Esophagus muscularis mucosa (tissue), 4 donors: ENCODE data around the gene THRB. TPM values are rescaled to one million over a fixed set of nuclear protein-coding genes. Genes with fewer than 3 reads are reported as not detected.

Source experiments
- DNase-seq: peaks from one replicate; pipeline ENCODE4 v3.0.0-alpha.2; 2017; ENCODE audit errors: extremely low spot score
- H3K27ac ChIP-seq, 4 donors: fragments of 200-600 bp; sonication (generic); replicated peaks in 1 of 4; 1 replicate in 3 of 4; 2 replicates in 1 of 4; pipeline ENCODE4 v1.5.1; 2016 to 2019; ENCODE audit warnings: mild to moderate bottlenecking in 1 of 4
- H3K27me3 ChIP-seq, 4 donors: fragments of 200-600 bp; sonication (generic); one replicate each; pipeline versions ENCODE4 v1.5.1 to v1.6.0; 2016 to 2019
- H3K36me3 ChIP-seq, 4 donors: fragments of 200-600 bp; sonication (generic); one replicate each; pipeline ENCODE4 v1.5.1; 2016 to 2019
- H3K4me1 ChIP-seq, 4 donors: fragments of 200-600 bp; sonication (generic); one replicate each; pipeline ENCODE4 v1.5.1; 2016 to 2019
- H3K4me3 ChIP-seq, 4 donors: fragments of 200-600 bp; sonication (generic); 1 replicate in 2 of 4; 2 replicates in 2 of 4; pipeline ENCODE4 v1.5.1; 2016 to 2019; ENCODE audit warnings: mild to moderate bottlenecking in 4 of 4, moderate library complexity in 1 of 4
- H3K9me3 ChIP-seq, 4 donors: fragments of 200-600 bp; sonication (generic); 1 replicate in 3 of 4; 2 replicates in 1 of 4; pipeline ENCODE4 v1.5.1; 2016 to 2019
- EP300 ChIP-seq: sonication (generic); formaldehyde crosslinking; IDR thresholded peaks from one replicate; pipeline ENCODE4 v1.6.1; 2017; ENCODE audit warnings: antibody characterized with exemption
- POLR2A ChIP-seq: fragments of 450-650 bp; IDR thresholded peaks from one replicate; pipeline ENCODE4 v1.6.1; 2017; ENCODE audit warnings: antibody characterized with exemption, moderate library complexity, mild to moderate bottlenecking, low read depth
- POLR2AphosphoS5 ChIP-seq, 2 donors: sonication (generic); formaldehyde crosslinking; IDR thresholded peaks; one replicate each; pipeline ENCODE4 v1.6.1; 2017; ENCODE audit warnings: antibody characterized with exemption in 2 of 2
- WGBS: methylation state at CpG from one replicate; pipeline ENCODE4 v1.1.5; 2018; 5-methylcytosine and 5-hydroxymethylcytosine counted together
- intact Hi-C: fragments of 100-400 bp; cut with DNase I; formaldehyde crosslinking; loops from one replicate; pipeline ENCODE4 v1.15.1; 2023
- total RNA-seq, 4 donors: library from RNA; depleted of rRNA; stranded (reverse); fragments of >200 nt; gene quantifications; one replicate each; pipeline versions ENCODE4 v1.1.0 to v1.2.1, GENCODE V29; 2016
- TF ChIP-seq, protein P1 (sequence below), 3 experiments: fragments of 200-600 bp in 2 of 3; fragments of 450-650 bp in 1 of 3; sonication (generic) in 2 of 3; IDR thresholded peaks; one replicate each; pipeline ENCODE4 v1.5.1; 2017 to 2019; ENCODE audit warnings: antibody characterized with exemption in 3 of 3, mild to moderate bottlenecking in 2 of 3, moderate library complexity in 1 of 3

THRB gene
- total RNA-seq, 4 donors from 2014 or later = 31.5 to 68.6 (median 39.3) TPM

DNA sequence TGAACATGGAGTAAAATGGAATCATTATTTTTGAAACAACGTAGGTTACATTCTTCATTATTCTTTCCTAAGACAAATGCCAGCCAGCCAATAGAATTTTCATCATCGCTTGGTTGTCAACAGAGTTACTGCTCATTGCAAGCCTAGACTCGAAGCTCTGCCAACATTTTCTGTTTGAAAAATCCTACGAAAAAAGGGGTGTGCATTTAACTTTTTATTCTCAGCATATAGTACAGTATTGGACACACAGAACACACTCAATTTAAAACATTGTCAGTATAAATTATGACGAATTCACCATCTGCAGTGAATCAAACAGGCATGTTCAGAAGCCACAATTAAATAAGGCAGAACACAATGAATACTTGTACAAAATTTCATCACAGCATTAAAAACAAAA lies 317.4 kb downstream of the THRB start:
- Histone ChIP-seq H3K9me3 (no peaks in the 10 kb centered on the region), H3K27me3 (no peaks in the 10 kb centered on the region), H3K4me1 (peaks cover 0 to 23% (median 17%) of the 10 kb centered on the region in 4 donors), H3K36me3 (no peaks in the 10 kb centered on the region), H3K27ac (peak overlapping the region in 1 of 4 donors; percentile 26), H3K4me3 (no peak overlapping the region)
- DNase-seq = no peak
- no peak for TF ChIP-seq EP300
- TF ChIP-seq POLR2AphosphoS5 (IDR thresholded peaks at IDR 0.05) = no peak
- no peak for TF ChIP-seq POLR2A
- TF ChIP-seq, protein P1, sequence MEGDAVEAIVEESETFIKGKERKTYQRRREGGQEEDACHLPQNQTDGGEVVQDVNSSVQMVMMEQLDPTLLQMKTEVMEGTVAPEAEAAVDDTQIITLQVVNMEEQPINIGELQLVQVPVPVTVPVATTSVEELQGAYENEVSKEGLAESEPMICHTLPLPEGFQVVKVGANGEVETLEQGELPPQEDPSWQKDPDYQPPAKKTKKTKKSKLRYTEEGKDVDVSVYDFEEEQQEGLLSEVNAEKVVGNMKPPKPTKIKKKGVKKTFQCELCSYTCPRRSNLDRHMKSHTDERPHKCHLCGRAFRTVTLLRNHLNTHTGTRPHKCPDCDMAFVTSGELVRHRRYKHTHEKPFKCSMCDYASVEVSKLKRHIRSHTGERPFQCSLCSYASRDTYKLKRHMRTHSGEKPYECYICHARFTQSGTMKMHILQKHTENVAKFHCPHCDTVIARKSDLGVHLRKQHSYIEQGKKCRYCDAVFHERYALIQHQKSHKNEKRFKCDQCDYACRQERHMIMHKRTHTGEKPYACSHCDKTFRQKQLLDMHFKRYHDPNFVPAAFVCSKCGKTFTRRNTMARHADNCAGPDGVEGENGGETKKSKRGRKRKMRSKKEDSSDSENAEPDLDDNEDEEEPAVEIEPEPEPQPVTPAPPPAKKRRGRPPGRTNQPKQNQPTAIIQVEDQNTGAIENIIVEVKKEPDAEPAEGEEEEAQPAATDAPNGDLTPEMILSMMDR (IDR thresholded peaks at IDR 0.05) = no peak
- intact Hi-C loops = no loop called here
- 56% methylated on average over 5 of the region's 5 CpGs for WGBS

DNA sequence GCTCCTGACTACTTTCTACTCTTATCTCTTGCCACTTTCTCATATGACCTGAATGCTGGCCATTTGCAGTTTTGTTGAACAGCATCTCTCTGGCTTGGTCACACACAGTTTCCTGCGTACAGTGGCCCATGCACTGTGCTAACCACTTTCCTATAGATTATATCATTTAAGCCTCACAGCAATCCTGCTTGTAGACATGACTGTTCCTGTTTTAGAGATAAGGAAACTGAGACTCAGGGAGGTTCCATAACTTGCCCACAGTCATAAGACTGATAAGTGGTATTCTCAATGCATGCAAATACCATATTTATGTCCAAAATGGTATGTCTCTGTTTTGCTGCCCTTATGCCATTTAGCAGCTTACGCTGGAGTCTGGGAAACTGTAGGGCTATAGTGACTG lies 320.0 kb downstream of the THRB start:
- intact Hi-C loops = no loop called here
- DNase-seq = no peak
- no peak overlapping the region for H3K27ac ChIP-seq
- TF ChIP-seq POLR2A (no peak), EP300 (no peak), POLR2AphosphoS5 (IDR thresholded peaks at IDR 0.05) (no peak)
- TF ChIP-seq, protein P1 (IDR thresholded peaks at IDR 0.05) = no peak
- peaks cover 0 to 23% (median 17%) of the 10 kb centered on the region in 4 donors for H3K4me1 ChIP-seq
- H3K27me3 ChIP-seq = no peaks in the 10 kb centered on the region
- no peaks in the 10 kb centered on the region for H3K9me3 ChIP-seq
- H3K4me3 ChIP-seq = no peak overlapping the region
- WGBS = 97% methylated on average over 2 of the region's 2 CpGs
- no peaks in the 10 kb centered on the region for H3K36me3 ChIP-seq

DNA sequence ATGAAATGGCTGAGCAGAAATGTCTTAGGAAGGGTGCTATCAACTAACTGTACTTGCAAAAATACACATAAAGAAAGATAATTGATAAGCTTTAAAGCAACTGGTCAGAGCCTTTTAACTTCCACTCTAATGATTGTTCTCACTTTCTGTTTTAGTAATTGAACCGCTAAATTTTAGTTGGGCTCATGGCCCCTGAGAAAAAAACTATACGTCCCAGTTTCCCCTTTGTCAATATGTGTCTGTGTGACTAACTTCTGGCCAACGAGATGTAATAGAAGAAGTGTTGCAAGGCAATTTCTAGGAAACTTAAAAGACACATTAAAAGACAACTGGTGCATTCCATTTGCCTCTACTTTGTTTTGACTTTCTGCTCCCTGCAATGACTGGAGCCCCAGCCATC lies 325.7 kb downstream of the THRB start:
- Histone ChIP-seq H3K4me3 (no peak overlapping the region), H3K9me3 (no peaks in the 10 kb centered on the region), H3K27me3 (no peaks in the 10 kb centered on the region), H3K36me3 (no peaks in the 10 kb centered on the region), H3K27ac (no peak overlapping the region), H3K4me1 (peaks cover 0 to 32% (median 14%) of the 10 kb centered on the region in 4 donors)
- no peak for DNase-seq
- no peak for TF ChIP-seq EP300
- TF ChIP-seq, protein P1 (IDR thresholded peaks at IDR 0.05) = no peak
- TF ChIP-seq POLR2AphosphoS5 (IDR thresholded peaks at IDR 0.05) = no peak
- no peak for TF ChIP-seq POLR2A
- intact Hi-C loops = no loop called here
- WGBS = 87% methylated on average over 3 of the region's 3 CpGs

DNA sequence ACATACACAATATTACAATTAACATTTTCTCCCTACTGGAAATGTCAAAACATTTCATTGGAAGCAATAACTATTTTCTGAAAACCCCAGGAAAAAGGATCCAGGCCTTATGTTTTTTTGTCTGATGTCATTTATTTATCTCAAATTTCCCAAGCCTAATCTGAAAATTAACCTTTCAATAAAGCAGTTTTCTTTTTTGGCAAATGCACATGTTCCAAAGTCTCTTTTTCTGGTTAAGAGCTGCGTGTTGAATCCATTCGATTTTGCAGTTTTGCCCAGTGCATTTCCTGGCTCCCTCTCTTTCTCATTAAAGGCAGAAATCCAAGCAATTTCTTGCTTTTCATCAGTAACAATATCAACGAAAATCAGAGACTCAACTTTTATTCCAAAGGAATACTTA lies 327.2 kb downstream of the THRB start:
- WGBS = 72% methylated on average over 3 of the region's 3 CpGs
- Histone ChIP-seq H3K36me3 (no peaks in the 10 kb centered on the region), H3K4me3 (no peak overlapping the region), H3K27me3 (no peaks in the 10 kb centered on the region), H3K27ac (no peak overlapping the region), H3K4me1 (peaks cover 0 to 34% (median 15%) of the 10 kb centered on the region in 4 donors), H3K9me3 (no peaks in the 10 kb centered on the region)
- intact Hi-C loops = no loop called here
- no peak for DNase-seq
- TF ChIP-seq, protein P1 (IDR thresholded peaks at IDR 0.05) = no peak
- no peak for TF ChIP-seq POLR2A
- no peak for TF ChIP-seq POLR2AphosphoS5 (IDR thresholded peaks at IDR 0.05)
- no peak for TF ChIP-seq EP300

DNA sequence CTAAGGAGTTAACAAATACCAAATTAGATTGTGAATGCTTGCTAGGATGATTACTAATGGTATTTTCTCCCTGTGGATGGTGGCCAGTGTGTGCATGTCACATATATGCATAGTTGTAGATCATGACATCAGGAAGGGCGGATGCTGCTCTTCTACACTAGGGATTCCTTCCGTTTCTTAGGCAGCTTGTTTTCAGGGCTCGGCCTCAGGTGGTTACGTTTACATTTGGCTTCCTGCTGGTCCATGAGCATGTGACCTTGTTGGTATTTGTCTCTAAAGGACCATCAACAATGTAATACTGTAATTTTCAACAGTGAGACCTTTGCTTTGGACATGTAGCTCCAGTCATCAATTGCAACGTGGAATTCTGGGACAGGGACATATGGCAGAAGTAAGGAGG lies 328.1 kb downstream of the THRB start:
- no peaks in the 10 kb centered on the region for H3K27me3 ChIP-seq
- H3K4me3 ChIP-seq = no peak overlapping the region
- peaks cover 0 to 43% (median 24%) of the 10 kb centered on the region in 4 donors for H3K4me1 ChIP-seq
- no peaks in the 10 kb centered on the region for H3K9me3 ChIP-seq
- intact Hi-C loops = no loop called here
- H3K27ac ChIP-seq = no peak overlapping the region
- no peak for DNase-seq
- 79% methylated on average over 5 of the region's 5 CpGs for WGBS
- no peaks in the 10 kb centered on the region for H3K36me3 ChIP-seq
- TF ChIP-seq EP300 (no peak), POLR2A (no peak)
- TF ChIP-seq, protein P1 (IDR thresholded peaks at IDR 0.05) = no peak
